ENCODE measurements around the gene CEACAM21. TPM values are rescaled to one million over a fixed set of nuclear protein-coding genes. Genes with fewer than 3 reads are reported as not detected.
A peak's percentile ranks its signal among the peaks of the same experiment; 100 is the strongest.

CEACAM21 gene
- polyA plus RNA-seq, 2 of the 4 experiments (the other 2 are of a cell fraction), result not detected

DNA sequence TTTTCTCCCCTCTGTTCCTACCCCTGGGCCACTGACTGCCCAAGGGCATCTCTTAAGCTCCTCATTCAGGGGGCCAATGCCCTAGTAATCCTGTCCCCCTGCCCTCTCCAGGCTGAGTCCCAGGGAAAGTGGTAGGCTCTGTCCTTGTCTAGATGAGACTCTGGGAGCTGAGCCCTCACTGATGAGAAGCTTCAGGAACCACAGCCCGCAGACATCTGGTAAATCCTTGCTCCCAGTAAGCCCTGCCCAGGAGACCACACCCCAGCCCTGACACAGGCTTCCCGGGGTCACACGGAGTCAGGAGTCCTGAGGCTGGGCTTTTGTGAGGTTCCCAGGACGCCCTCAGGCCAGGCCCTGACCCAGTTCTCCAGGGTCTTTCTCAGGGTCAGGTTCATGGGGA is 49.0 kb downstream of the CEACAM21 start (continued):
- TF ChIP-seq, protein P1, sequence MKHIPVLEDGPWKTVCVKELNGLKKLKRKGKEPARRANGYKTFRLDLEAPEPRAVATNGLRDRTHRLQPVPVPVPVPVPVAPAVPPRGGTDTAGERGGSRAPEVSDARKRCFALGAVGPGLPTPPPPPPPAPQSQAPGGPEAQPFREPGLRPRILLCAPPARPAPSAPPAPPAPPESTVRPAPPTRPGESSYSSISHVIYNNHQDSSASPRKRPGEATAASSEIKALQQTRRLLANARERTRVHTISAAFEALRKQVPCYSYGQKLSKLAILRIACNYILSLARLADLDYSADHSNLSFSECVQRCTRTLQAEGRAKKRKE (CRISPR knock-in tag; IDR thresholded peaks at IDR 0.05; ENCODE audit: low read depth), result no peak
- no peak for TF ChIP-seq ESRRA (IDR thresholded peaks at IDR 0.05; ENCODE audit: borderline replicate concordance, low read length)
- TF ChIP-seq NPAS2 (CRISPR knock-in tag; IDR thresholded peaks at IDR 0.05; ENCODE audit: borderline replicate concordance), result no peak
- no peak for TF ChIP-seq TP53 (CRISPR knock-in tag; IDR thresholded peaks at IDR 0.05)
- TF ChIP-seq HOXB5 (CRISPR knock-in tag; IDR thresholded peaks at IDR 0.05), result no peak
- TF ChIP-seq MAZ (IDR thresholded peaks at IDR 0.05; ENCODE audit: borderline replicate concordance, low read depth, low read length), result no peak
- TF ChIP-seq ZFP36 (IDR thresholded peaks at IDR 0.05; ENCODE audit: borderline replicate concordance, partially characterized antibody), result no peak

DNA sequence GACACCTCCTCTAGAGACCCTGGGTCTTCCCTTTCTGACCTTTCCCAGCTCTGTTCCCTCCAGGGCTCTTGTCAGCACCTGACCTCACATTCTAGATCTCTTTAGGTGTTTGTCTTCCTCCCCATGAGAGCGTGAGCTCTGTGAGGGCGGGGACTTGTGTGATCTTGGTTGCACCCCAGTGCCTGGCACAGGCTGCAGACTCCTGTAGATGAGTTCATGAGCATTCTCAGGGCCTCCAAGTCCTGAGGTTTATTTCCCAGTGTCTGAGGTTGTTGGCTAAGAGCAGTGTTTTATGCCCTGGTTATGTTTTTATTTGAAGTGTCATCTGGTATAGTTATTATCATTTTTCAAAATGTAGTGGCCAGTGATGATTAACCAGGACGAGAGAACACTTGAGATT is 50.3 kb downstream of the CEACAM21 start:
- FAIRE-seq, result peak; percentile 36
- no peak overlapping the region for H3K4me2 ChIP-seq
- no peaks in the 10 kb centered on the region for H3K4me1 ChIP-seq
- 4% methylated on average over 3 of the region's 3 CpGs for WGBS (ENCODE audit: missing lambda C conversion rate)
- no peak overlapping the region for H3K4me3 ChIP-seq
- no peak for DNase-seq (ENCODE audit: low read depth in 1 of 2, low spot score in 1 of 2)
- H3K9me3 ChIP-seq, result peaks cover 15% of the 10 kb centered on the region
- no peak overlapping the region for H3K27ac ChIP-seq
- TF ChIP-seq, protein P1 (CRISPR knock-in tag; IDR thresholded peaks at IDR 0.05; ENCODE audit: low read depth), result no peak
- TF ChIP-seq, protein P2, sequence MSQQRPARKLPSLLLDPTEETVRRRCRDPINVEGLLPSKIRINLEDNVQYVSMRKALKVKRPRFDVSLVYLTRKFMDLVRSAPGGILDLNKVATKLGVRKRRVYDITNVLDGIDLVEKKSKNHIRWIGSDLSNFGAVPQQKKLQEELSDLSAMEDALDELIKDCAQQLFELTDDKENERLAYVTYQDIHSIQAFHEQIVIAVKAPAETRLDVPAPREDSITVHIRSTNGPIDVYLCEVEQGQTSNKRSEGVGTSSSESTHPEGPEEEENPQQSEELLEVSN (IDR thresholded peaks at IDR 0.05; ENCODE audit: borderline replicate concordance, low read depth), result no peak
- TF ChIP-seq RCOR1 (IDR thresholded peaks at IDR 0.05; ENCODE audit: low read depth, low read length), result no peak
- no peak for TF ChIP-seq KDM1A (IDR thresholded peaks at IDR 0.05; ENCODE audit: low read depth)
- no peak for TF ChIP-seq KDM5A (IDR thresholded peaks at IDR 0.05)
- TF ChIP-seq, protein P3, sequence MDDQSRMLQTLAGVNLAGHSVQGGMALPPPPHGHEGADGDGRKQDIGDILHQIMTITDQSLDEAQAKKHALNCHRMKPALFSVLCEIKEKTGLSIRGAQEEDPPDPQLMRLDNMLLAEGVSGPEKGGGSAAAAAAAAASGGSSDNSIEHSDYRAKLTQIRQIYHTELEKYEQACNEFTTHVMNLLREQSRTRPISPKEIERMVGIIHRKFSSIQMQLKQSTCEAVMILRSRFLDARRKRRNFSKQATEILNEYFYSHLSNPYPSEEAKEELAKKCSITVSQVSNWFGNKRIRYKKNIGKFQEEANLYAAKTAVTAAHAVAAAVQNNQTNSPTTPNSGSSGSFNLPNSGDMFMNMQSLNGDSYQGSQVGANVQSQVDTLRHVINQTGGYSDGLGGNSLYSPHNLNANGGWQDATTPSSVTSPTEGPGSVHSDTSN (IDR thresholded peaks at IDR 0.05), result no peak
- TF ChIP-seq HOXB5 (CRISPR knock-in tag; IDR thresholded peaks at IDR 0.05), result no peak
- ChIA-PET CTCF (interaction anchor here (1.4 to 4.0 kb wide), 3 partner anchors 9 to 80 kb away, joined by 5 to 27 read pairs (median 6); no protein-coding TSS in a partner anchor), POLR2A (no interaction called here)
- no peak for ATAC-seq

DNA sequence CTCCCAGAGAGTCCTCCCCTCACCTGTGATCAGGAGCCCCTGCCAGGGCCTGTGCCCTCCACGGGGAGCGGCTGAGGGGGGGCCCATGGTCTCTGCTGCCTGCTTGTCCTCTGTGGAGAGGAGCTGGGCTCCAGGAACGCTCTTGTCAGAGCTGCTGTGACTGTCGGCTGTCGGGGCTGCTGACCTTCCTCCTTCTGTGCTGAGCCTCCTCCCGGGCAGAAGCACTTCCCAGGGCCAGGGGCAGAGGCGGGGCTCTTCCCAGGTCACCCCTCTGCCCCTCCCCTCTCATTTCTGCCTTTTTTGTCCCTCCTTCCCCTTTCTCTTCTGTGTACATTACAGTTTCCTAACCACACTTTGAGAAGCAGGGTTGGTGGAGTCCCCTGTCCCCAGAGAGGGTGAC is 50.9 kb downstream of the CEACAM21 start, which contains the start of gene CEACAM4:
CEACAM4 (minus strand) TSS at position 198 of the 400 bp plus-strand sequence; CDS start at position 87, 111 bp downstream.
- no peaks in the 10 kb centered on the region for H3K4me1 ChIP-seq
- WGBS (ENCODE audit: missing lambda C conversion rate), result 2% methylated on average over 7 of the region's 7 CpGs
- TF ChIP-seq ZSCAN20 (CRISPR knock-in tag; IDR thresholded peaks at IDR 0.05), result no peak
- no peak for TF ChIP-seq GATA3 (IDR thresholded peaks at IDR 0.05; ENCODE audit: borderline replicate concordance)
- no peak for TF ChIP-seq MAFK (IDR thresholded peaks at IDR 0.05; ENCODE audit: partially characterized antibody)
- TF ChIP-seq, protein P4, sequence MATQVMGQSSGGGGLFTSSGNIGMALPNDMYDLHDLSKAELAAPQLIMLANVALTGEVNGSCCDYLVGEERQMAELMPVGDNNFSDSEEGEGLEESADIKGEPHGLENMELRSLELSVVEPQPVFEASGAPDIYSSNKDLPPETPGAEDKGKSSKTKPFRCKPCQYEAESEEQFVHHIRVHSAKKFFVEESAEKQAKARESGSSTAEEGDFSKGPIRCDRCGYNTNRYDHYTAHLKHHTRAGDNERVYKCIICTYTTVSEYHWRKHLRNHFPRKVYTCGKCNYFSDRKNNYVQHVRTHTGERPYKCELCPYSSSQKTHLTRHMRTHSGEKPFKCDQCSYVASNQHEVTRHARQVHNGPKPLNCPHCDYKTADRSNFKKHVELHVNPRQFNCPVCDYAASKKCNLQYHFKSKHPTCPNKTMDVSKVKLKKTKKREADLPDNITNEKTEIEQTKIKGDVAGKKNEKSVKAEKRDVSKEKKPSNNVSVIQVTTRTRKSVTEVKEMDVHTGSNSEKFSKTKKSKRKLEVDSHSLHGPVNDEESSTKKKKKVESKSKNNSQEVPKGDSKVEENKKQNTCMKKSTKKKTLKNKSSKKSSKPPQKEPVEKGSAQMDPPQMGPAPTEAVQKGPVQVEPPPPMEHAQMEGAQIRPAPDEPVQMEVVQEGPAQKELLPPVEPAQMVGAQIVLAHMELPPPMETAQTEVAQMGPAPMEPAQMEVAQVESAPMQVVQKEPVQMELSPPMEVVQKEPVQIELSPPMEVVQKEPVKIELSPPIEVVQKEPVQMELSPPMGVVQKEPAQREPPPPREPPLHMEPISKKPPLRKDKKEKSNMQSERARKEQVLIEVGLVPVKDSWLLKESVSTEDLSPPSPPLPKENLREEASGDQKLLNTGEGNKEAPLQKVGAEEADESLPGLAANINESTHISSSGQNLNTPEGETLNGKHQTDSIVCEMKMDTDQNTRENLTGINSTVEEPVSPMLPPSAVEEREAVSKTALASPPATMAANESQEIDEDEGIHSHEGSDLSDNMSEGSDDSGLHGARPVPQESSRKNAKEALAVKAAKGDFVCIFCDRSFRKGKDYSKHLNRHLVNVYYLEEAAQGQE (IDR thresholded peaks at IDR 0.05), result no peak
- no peak for TF ChIP-seq HDAC2 (IDR thresholded peaks at IDR 0.05)
- no peak for TF ChIP-seq ZFP36 (IDR thresholded peaks at IDR 0.05; ENCODE audit: borderline replicate concordance, partially characterized antibody)
- no peak for TF ChIP-seq NFE2L2 (conservative IDR thresholded peaks at IDR 0.05; ENCODE audit: low read length)
- TF ChIP-seq, protein P2 (IDR thresholded peaks at IDR 0.05; ENCODE audit: borderline replicate concordance, low read depth), result no peak
- TF ChIP-seq, protein P5, sequence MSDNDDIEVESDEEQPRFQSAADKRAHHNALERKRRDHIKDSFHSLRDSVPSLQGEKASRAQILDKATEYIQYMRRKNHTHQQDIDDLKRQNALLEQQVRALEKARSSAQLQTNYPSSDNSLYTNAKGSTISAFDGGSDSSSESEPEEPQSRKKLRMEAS (IDR thresholded peaks at IDR 0.05), result no peak
- no peak for TF ChIP-seq EP300 (IDR thresholded peaks at IDR 0.05)
- ATAC-seq (no peak; a peak in 2 of 6 replicates), FAIRE-seq (no peak), DNase-seq (ENCODE audit: low read depth in 1 of 2, low spot score in 1 of 2) (no peak)
- ChIA-PET POLR2A (no interaction called here), CTCF (interaction anchor here (1.2 to 4.0 kb wide), 5 partner anchors 15 to 168 kb away, joined by 3 to 27 read pairs (median 4); no protein-coding TSS in a partner anchor)
- H3K27ac ChIP-seq, result no peak within 1 kb of the TSS
- peaks cover 18% of the 10 kb centered on the region for H3K9me3 ChIP-seq
- no peak within 1 kb of the TSS for H3K4me2 ChIP-seq
- no peak within 1 kb of the TSS for H3K4me3 ChIP-seq

Measured in A549 (cell line).